Stimulated activated CD4-positive, alpha-beta T cell treated with anti-CD3 and anti-CD28 coated beads, Interleukin-15, amount 100 ng/mL, for 48 hours (primary cell): ENCODE measurements around the gene NEK3.
"Not testable (repeated sequence)": the region's sequence is repeated elsewhere in the genome, so short reads cannot be mapped to it uniquely, and the experiment has no call there.

Experiments
- DNase-seq, 2 donors: peaks; one replicate each; pipeline ENCODE4 v3.0.0-alpha.2; 2020; ENCODE audit warnings: low read depth in 2 of 2

Gene NEK3

DNA sequence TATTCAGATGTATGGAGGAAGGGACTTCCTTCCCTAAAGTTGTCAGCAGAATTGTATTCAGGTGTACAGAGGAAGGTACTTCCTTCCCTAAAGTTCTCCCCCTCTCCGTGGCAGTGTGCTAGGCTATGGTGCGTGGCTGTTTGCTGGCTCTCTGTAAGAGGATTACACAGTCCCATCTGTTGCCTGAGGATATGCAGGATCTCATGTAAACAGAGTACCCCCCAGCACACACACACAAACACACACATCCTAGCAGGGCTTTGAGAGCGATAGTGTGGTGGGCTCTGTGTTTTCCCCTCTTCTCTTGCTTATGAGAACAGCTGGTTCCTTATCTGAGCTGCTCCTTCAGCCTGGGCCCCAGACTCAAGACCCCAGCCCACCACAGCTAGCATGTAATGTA is 40.8 kb downstream of the NEK3 start:
- no peak for DNase-seq

GRCh38 chr13:52118095-52118494 is 41.3 kb downstream of the NEK3 start:
- DNase-seq, result no peak

GRCh38 chr13:52112591-52112990 is 46.8 kb downstream of the NEK3 start:
- no peak for DNase-seq

- DNase-seq, result no peak
Observed at GRCh38 chr13:52109116-52109670, 50.2 kb downstream of the NEK3 start.

- DNase-seq, result no peak
Observed at GRCh38 chr13:52105841-52106240, 53.6 kb downstream of the NEK3 start.

DNA sequence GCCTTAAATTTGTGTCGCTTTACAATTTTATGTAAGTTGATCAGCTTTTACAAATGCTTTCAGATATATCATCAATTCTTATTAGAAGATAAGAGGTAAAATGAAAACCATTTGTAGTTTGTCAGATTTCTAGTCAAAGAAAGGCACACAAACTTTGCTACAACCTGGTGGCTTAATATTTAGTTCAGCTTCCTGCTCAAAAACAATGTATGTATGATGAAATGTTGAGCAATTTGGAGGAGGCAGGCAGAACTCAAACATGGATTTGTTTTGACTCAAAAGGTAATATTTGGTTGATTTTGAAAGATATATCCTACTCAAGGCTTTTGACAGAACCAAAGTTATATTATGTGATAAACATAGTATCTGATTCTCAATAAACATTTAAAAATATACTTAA is 54.8 kb downstream of the NEK3 start:
- no peak for DNase-seq

GRCh38 chr13:52103386-52103785 is 56.0 kb downstream of the NEK3 start:
- DNase-seq, result no peak

DNA sequence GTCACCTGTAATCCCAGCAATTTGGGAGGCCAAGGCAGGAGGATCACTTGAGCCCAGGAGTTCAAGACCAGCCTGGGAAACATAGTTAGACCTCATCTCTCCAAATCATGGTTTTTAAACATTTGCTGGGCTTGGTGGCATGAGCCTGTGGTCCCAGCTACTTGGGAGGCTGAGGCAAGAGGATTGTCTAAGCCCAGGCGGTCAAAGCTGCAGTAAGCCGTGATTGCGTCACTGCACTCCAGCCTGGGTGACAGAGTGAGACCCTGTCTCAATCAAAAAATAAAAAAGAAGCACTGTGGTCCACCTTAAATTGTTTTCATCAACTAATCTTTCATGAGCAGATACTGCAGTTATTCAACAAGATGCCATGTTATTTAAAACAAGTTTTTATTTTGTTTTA is 57.0 kb downstream of the NEK3 start:
- not testable (repeated sequence) for DNase-seq

GRCh38 chr13:52097197-52097596 is 62.2 kb downstream of the NEK3 start:
- no peak for DNase-seq

DNA sequence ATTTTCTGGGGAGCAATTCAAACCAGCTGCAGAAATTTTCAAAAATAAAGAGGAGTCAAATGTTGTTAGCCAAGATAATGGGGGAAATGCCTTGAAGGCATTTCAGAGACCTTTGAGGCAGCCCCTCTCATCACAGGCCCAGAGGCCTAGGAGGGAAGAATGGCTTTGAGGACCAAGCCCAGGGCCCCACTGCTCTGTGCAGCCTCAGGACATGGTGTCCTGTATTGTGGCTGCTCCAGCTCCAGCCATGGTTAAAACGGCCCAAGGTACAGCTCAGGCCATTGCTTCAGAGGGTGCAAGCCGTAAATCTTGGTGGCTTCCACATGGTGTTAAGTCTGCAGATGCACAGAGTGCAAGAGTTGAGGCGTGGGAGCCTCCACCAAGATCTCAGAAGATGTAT is 62.6 kb downstream of the NEK3 start:
- no peak for DNase-seq

- DNase-seq, result no peak
Observed at GRCh38 chr13:52096062-52096461, 63.3 kb downstream of the NEK3 start.

- DNase-seq, result no peak
Observed at GRCh38 chr13:52092087-52092486, 67.3 kb downstream of the NEK3 start.

DNA sequence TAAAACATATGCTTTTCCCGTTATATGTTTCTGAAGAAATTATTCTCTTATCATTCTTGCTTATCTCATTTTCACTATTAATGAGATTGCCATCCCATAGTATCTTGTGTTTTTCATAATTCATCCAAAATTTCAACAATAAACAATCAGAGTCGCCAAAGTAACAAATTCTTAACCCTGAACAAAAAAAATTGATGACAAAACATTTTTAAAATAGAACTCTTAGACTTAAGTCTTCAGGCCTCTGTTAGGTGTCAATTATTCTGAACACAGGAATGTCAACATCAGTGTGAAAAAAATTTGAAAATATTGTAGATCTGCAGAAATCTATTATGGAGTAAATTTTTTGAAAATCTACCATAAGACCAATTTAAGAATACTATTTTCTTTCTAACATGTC is 67.9 kb downstream of the NEK3 start:
- DNase-seq, result no peak

DNA sequence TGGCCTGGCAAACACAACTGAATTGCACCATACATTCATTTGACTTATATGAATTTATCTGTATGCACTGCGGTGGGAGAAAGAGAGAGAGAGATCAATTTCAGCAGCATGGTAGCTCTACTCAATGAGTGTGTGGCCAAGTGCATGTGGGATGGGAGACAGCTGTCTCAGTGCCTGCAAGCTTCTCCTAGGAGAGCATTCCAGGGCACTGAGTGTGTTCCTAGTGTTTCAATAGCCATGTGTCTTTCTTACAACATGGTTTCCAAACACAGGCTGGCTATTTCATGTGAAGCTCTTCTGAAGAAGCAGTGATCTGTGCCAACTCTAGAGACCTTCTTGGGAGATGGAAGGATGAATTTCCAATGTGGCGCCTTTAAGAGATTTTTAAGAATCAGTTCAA is 74.0 kb downstream of the NEK3 start:
- no peak for DNase-seq

GRCh38 chr13:52084981-52085380 is 74.4 kb downstream of the NEK3 start:
- DNase-seq, result not testable (repeated sequence)
